NCI-H1105 treated with DMSO at 0.1 percent for 48 hours (cell line): ENCODE results near the gene SCFD2.
"Not testable (repeated sequence)": the region's sequence is repeated elsewhere in the genome, so short reads cannot be mapped to it uniquely, and the experiment has no call there.

ENCODE experiments used
- DNase-seq: peaks from one replicate; lab custom pipeline; 2025; lab: John Stamatoyannopoulos, UW

SCFD2 gene

DNA sequence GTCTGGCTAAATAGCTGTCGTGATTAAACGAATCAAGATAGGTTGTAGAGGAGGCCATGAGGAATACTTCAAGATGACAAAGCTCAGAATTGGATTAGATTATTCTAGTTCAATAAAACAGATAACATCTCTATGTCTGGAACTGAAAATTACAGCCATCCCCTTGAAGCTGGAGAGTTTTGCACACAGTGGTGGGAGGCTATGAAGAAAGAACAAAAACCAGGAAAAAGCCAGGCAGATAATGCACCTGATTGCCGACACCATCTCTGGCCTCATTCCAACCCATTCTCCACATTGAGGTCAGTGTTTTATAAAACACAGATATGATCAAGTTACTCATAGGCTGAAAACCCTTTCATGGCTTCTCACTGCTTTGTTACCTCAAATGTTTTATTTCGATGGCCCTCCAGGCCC is 315.5 kb downstream of the SCFD2 start:
- DNase-seq = no peak

DNA sequence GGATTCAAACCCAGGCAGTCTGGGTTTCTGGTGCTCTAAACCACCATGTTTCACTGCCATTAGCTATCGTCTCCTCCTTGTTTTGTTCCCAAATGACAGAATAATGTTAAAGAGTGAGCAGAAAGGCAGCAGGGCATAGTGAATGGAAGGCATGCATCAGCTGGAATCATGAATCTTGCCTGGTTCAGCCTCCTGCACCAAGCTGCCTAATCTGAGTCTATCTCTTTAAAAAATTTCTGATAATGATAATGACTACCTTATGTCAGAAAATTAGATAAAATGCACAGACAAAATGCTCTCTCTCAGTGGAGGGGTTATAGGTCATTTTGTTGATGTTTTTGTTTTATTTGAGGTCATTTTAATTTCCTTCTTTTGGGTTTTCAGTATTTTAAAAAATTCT is 316.3 kb downstream of the SCFD2 start:
- no peak for DNase-seq

DNA sequence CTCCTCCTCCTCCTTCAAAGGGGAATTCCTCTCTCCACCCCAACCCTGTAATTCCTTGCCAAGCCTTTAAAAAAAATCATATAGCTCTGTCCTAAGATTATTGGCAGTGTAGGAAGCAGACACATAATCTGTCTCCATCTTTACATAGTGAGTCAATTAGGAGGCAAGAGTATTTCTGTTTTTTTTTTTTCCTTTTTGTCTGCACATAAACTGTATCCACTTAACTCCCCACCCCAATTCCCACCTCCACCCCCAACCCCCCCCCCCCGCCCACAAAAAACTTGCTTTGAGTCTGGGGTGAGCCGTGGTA is 321.3 kb downstream of the SCFD2 start:
- no peak for DNase-seq

DNA sequence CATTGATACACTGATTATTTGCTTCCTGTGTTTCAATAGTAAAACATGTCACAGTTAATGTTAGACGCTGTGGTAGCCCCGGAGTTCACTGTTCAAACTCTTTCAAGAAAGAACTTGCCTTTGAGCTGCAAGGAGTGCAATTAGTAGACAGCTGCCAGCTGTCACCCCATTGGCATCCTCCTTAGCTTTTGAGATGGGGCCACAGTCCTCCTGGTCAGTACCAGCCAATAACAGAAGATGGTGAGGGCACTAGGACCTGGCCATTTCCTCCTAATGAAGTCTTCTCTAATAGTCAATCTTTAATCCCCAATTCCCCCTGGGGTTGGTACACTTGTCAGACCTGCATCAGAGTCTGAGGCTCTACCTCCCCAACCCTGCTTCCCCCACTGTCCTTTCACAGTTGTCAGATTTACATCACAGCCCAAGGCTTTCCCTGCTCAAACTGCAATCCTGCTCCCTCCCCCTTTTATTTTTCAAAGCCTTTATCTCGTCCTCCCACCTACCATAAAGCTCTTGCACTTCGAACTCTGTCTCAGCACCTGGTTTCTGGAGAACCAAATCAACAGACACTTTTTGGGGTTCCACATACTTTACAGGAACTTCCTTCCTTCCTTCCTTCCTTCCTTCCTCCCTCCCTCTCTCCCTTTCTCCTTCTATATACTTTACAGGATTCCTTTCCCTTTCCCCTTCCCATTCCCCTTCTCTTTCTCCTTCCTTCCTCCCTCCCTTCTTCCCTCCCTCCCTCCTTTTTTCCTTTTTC is 321.8 kb downstream of the SCFD2 start:
- DNase-seq = no peak

DNA sequence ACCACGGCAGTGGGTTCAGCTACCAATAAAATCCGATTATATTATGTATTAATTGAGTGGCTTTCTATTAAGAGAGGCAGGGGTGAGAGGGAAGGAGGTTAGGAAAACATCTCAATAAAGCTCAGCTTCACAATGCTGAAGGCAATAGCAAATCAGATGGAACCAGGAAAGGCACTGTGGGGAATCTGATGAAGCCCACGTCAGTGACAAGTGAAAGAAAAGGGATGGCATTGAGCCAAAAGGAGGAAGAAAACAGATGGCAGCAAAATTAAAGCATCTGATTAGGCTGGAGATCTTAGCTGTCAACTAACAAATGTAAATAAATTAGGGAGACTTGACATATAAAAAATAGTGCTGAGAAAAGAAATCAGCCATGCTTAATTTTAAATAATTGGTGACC is 322.8 kb downstream of the SCFD2 start:
- DNase-seq = peak; percentile 58

- DNase-seq = no peak
These were observed 325.0 kb downstream of the SCFD2 start for GRCh38 chr4:53040851-53041250.

GRCh38 chr4:53040459-53040815 is 325.4 kb downstream of the SCFD2 start:
- no peak for DNase-seq

DNA sequence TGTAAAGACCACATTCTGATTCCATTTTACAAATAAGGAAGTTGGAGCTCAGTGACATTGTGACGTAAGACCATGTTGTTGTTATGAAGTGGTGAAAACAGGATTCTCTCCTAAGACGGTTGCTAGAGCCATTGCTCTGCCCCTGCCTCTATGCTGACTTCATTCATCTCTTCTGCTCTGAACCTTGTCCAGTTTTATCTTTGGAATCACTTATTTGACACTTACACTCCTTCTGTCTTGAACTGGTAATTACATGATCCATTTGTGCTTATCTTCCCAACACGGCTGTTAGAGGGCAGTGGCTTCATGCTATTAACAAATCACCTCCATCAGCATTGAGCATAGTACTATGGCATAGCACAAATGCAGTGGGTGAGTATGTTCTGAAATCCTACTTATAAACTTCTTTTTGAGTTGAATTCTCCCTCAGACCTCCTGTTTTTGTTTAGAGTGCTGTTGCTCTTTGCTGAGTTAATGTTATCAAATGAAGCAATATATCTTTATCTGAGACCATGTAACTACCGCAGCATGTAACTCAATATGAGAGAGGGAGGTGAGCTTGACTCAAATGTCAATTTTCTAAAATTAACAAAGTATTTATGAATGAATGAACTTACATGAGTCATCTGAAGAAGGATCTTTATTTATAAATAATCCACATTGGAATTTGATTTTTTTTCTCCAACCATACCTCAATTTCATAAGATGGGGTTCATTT is 326.0 kb downstream of the SCFD2 start:
- DNase-seq = no peak

DNA sequence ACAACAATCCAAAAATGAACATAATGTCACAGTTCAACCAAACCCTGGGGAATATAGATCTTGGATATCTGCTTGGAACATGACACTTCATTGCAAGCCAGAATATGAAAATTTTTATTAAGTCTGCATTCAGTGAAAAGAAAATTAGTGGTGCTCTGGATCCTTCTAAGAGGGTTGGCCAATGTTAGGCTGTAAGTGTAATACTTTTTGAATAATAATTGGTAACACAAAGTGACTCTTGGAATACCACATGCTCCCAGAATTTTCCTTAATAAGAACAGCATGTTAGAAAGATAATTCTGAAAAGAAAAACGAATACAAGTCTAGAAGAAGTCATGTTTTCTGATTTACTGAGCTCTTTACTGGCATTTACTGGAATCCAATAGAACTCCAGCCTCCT is 328.0 kb downstream of the SCFD2 start:
- no peak for DNase-seq

DNA sequence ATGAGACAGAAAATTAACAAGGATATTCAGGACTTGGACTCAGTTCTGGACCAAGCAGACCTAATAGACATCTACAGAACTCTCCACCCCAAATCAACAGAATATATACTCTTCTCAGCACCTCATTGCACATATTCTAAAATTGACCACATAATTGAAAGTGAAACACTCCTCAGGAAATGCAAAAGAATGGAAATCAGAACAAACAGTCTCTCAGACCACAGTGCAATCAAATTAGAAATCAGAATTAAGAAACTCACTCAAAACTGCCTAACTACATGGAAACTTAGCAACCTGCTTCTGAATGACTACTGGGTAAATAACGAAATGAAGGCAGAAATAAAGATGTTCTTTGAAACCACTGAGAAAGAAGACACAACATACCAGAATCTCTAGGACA is 333.0 kb downstream of the SCFD2 start:
- not testable (repeated sequence) for DNase-seq

GRCh38 chr4:53026233-53026632 is 339.6 kb downstream of the SCFD2 start:
- DNase-seq = no peak

DNA sequence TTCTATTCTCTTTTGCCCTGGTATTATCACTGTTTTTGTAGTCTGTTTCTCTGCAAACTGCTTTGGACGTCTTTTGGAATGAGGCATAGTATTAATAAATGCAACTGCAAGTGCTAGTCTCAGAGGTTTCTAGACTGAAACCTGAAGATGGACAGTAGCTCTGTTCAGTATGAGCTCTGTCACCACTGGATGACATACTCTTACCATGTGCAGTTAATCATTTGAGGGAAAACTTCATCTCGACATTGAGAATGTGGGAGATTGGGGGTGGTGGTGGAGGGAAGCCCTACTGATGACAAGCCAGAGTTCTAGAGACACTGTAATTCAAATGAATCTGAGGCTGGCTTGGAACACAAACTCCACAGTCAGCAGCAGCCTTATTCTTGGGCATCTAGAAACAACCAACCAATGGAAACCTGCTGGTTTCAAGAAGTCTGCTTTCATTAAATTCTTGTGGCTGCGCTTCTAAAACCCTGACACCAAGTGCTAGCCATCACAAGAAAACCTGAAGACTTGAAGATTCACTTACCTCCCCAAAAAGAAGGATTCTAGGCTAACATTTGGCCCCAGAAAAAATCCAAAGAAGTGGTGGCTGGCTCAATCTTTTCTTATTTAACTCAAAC is 342.1 kb downstream of the SCFD2 start:
- no peak for DNase-seq

DNA sequence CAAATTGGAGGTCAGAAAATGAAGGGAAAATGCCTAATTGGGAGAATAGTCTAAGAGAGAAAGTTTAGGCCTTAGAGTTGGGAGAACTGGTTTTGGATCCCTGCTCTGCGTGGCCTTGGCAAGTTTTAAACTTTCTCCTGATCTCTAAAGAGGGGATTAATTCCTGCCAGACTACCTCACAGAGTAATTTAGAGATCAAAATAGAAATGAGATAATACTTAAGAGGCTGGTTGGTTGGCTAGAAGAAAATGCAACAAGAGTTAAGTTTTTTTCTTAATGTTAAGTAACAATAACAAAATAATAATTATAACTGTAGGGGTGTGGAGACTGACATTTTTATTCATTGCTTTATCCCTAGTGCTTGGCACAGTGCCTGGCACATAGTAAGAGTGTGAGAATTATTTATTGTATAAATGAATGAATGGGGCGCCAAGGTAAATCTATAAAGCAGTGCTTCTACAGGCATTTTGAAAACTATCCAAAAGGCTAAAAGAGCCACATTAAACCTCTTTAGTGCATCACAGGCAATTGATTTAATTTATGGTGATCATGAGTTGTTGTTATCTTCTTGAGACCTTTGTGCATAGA is 343.3 kb downstream of the SCFD2 start:
- no peak for DNase-seq

DNA sequence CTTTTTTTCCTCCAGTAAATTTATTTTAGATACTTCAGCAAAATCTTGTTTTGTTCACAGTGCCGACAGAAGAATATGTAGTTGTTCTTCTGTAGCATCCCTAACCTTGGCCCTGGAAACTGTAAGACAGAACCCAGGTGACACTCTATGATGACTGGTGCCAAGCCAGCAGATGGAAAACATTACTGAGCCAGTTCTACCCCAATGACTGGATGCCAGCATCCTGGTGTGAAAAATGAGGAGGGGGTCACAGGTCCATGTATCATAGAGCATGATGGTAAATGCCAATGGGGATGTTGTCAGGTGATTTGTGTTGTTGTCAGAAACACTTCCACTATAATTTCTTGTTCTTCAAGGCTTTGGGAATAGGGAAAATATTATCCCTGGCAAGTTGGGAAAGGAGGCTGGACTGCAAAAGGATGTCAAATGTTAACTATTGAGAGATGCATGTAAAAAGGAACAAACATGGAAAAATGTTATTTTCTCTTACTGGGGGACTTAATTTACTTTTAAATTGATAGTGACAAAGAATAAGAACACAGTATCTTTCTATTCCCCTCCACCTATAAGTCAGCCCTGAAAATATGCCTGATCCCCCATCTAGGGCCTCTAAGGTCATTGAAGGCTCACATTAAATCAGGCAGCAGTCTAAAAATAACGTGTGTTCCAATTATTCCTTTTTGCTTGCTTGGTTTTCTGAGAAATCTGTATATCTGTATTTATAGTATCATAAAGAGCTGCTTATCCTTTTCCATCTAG is 343.9 kb downstream of the SCFD2 start:
- DNase-seq = no peak

- no peak for DNase-seq
These were observed 346.1 kb downstream of the SCFD2 start for GRCh38 chr4:53019485-53020382.

DNA sequence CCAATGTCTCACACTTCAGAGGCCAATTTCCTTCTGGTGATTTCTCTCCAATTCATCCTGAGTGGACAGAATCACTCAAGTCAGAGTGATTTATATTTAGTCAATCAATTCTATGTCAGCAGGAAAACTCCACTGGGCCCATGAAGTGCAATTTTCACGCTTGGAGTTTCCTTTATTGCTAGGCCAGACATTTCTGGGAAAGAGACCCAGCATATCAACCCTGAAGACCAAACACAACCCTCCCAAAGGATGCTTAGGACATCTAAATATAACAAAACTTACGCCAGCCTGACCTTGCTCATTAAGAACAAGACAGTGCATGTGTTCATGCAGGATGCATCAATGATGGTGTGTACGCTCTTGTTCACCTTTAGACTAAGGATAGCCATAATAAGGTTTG is 347.4 kb downstream of the SCFD2 start:
- no peak for DNase-seq

DNA sequence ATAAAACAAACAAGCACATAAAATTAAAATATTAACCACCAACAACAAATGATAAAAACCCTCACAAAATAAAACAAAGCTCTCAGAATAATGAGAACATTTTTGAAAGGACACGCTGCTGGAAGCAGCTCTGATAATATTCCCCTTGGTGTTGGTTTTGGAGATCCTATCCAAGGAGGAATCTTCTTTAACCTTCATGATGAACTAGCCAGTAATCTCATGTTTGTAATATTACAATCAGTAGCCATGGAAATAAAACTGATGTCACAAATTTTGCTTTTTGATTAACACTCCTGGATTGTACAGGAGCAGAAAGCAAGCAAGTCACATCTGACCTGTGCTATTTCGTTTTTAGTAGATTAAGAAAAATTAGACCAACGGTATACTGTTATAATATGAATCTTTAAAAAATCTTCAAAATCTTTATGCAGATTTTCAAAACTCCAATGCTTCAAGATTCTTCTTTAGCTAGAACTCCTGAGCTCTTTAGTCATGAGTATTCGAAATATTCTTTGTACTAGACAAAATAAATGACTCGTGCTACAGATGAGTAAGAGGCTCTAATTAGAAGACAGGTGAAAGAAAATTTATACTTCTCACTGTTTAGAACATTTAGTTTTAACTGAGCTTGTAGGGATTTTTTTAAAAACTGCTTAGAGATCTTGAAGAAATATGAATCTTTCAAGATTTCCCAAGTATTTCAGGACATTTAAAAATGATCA is 349.6 kb downstream of the SCFD2 start:
- DNase-seq = no peak

- peak; percentile 6 for DNase-seq
These were observed 350.2 kb downstream of the SCFD2 start for GRCh38 chr4:53015681-53016080.

GRCh38 chr4:53014881-53015280 is 351.0 kb downstream of the SCFD2 start:
- no peak for DNase-seq

GRCh38 chr4:53013873-53014775 is 351.7 kb downstream of the SCFD2 start:
- no peak for DNase-seq
